HG03342 (cell line): ENCODE results near the gene SPAG5.
"Not testable (repeated sequence)": the region's sequence is repeated elsewhere in the genome, so short reads cannot be mapped to it uniquely, and the experiment has no call there.

Source experiments
- ATAC-seq: cut with Tn5 transposase; IDR thresholded peaks from one replicate; pipeline ENCODE4 v1.9.1; 2021; ENCODE audit warnings: mild to moderate bottlenecking, moderate library complexity; ENCODE audit not compliant: unreplicated experiment

Gene SPAG5

DNA sequence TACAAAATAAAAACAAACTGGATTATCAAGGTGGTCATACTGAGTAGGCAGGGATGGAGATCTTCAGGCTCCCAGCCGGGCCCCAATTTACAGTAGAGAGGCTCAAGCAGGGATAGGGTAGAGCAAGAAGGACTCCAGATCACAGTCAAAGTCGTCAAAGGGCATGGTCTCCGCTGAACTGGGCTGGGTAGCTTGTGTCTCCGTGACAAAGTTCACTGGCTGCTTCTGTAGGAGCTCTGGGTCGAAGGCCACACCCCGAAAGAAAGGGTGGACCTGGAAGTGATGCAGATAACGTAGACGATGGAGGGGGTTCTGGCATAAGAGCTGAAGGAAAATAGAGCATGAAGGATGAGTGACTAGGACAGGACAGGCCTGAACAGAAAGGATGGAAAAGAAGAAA is 11.6 kb upstream of the SPAG5 start:
- no peak for ATAC-seq

DNA sequence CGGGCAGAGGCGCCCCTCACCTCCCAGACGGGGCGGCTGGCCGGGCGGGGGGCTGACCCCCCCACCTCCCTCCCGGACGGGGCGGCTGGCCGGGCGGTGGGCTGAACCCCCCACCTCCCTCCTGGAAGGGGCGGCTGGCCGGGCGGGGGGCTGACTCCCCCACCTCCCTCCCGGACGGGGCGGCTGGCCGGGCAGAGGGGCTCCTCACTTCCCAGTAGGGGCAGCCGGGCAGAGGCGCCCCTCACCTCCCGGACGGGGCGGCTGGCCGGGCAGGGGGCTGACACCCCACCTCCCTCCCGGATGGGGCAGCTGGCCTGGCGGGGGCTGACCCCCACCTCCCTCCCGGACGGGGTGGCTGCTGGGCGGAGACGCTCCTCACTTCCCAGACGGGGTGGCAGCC is 5.2 kb upstream of the SPAG5 start:
- ATAC-seq = not testable (repeated sequence)

DNA sequence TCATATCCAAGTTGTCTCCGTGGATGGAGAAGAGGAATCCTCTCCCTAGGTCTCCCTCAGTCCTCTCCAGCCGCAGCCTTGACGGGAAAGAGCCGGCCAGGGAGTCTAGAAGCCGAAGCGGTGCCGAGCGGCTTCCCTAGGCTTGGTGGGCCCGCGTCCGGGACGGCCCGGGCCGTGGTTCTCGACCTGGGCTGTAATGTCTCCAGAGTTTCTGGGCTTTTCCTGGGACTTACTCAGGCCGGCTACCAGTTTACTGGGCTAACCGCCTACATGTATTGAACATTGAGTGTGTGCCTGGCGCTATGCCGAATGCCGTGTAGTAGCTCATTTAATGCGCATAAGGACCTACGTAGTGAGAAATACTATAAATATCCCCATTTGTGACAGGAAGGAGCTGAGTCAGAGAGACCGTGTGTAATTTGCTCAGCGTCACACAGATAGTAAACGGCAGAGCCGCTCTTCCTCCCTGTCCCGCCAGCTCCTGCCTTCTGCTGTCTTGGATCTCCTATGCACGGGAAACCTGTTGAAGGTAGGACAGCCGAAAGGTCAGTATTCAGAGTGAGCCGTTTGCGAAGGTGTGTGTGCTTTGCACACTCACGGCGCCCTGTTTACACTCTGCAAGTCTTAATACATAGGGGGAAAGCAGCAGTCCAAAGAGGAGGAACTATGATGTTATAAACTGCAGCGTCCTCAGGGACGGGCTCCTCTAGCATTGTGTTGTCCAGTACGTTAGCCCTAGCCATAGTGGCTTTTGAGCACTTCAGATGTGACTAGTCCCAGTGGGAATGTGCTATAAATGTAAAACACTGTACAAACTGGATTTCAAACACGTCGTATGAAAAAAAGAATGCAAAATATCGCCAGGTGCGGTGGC is 723 bp upstream of the SPAG5 start:
- ATAC-seq = peak; percentile 33

DNA sequence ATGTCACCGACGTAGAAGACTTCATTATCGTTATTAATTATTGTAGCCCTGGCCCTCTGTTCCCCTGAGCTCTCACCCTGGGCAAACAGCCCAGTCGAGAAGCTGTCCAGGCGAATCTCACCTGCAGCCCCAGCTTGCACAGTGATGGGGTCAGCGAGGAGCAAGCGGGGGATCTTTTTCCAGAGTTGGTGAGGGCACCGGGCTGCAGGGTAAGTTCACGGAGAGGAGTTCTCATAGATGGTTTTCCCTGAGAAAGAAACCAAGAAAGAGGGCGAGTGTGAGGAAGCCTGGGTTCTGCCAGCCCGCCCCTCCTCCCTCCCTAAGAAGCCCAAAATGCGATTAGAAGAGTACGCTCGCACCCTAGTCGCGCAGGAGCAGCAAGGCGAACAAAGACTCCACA is 436 bp downstream of the SPAG5 start:
- ATAC-seq = no peak

DNA sequence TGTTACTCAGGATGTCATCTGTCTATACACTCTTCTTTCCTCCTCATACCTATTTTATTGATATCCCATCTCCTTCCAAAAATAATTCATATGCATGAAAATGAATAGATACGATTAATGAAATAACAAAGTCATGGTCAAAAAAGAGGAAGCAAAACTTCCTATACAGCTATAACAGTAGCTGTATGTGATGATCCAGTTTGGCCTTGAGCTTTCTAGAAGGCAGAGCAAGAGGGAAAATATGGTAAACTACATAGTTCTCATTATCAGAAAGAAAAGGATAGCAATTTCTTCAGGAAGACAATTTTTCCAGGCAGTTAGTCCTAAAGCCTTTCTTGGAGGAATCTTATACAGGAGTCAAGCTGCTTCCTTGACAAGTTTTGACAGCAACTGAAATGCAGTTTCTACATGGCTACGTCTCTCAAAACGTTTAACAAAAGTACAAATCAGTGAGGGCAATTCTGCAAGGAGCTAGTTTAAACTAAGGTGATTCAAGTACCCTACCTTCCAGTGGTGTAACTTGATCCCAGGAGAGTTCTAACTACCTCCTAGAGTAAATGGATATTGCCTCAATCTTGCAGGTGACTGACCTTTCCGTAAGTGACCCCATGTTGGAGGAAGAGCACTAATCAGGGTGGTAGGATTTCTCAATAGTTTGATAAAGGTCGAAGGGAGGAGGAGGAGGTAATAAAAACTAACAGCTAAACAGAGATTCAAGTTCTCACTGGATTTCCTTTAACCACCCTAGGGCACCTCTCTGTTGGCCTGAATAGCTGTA is 1.0 kb downstream of the SPAG5 start:
- ATAC-seq = no peak

DNA sequence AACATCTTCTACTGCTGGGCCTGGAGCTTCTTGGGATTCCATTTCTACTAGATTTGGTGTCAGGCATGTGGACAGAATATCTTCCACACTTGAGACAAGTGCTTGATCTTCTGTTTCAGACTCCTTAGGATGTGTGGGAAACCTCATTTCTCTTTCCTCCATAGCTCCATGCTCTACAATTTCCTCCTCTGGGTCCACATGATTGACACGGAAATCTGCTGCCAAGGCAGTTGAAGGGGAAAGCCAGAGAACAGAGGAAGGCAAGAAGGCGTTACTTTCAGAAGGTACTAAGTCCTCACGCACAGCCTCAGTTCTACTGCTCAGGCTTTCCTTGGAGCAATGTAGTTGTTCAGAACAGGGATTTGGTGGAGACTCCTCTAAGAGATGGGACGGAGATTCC is 6.6 kb downstream of the SPAG5 start:
- ATAC-seq = no peak

DNA sequence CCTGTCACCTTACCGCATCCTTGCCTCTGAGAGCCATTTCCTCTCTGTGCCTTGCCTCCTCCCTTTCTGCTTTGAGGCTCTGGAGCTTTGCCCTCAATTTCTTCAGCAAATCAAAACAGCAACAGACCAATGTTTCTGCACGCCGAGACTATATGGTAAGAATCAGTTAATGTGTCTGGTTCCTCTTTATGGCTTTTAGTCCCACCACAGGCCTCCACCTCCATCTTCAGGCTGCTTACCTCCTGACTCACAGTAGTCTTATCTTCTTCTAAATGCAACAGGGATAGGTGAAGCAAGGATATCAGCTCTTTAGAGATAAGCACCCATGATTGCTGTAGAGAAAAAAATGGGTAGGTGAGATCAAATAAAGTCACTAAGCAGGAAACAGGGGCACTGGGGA is 13.0 kb downstream of the SPAG5 start:
- no peak for ATAC-seq

DNA sequence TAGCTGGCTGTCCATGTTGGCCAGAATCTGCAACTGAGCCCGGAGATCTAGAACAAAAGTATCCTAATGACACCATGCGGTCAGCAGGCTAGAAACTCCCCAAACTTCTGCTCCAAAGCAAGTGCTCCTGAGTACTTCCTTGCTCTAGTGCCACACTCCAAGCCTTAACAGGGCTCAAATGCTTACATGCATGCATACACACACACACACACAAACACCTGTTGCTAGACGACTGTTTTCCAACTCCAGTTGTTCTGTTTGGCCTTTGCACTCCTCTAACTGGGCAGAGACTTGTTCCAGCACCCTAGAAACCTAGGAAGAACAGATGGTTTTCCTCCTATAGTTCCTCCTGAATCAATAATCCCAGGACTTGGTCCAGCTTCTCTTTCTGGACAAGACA is 14.4 kb downstream of the SPAG5 start:
- no peak for ATAC-seq

DNA sequence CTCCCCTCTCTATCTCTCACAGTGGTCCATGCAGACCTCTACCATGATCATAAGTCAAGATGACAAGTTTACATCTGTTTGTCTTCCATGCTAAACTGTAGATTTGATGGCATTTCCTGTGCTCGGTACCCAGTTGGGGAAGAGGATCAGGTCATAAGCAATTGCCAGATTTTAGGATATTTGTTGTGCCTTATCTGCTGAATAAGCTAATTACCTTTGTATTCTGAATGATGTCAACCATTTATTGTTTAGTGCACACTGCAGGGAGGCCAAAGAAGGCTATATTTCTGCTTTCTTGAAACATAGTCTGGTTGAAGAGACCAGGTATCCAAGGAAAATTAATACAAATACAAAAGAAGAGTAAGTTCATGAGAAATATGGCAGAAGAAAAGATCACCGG is 16.3 kb downstream of the SPAG5 start:
- ATAC-seq = no peak

DNA sequence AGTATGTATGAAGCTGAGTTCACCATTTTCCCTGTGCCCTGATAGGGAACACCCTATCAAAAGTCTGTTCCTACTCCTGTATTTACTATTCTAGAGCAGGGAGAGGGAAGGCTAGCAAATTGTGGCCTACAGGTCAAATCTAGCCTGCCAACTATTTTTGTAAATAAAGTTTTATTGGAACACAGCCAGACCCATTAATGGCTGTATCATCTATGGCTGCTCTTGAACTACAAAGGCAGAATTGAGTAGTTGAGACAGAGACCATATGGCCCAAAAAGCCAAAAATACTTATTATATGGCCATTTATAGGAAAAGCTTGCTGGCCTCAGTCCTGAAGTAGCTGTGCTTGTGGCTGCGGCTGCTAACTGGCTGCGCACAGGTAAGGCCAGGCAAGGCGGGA is 17.9 kb downstream of the SPAG5 start:
- no peak for ATAC-seq

DNA sequence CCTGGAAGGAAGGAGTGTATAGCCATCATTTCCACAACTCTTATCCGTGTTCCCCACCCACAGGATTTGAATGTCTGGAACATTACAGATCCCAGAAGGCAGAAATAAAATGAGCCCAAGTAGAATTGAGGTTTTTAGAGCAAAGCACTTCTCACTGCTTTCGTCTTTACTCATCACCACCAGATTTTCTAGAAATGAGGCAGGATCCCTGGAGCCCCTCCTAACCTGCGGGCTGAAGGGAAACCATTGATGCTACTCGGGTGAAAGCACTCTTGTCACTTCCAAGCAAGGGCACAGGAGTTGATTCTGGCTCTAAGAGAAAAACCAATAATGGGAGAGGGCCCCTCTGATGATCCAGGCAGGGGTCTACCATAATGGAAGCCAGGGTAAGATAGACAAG is 19.3 kb downstream of the SPAG5 start:
- ATAC-seq = no peak

DNA sequence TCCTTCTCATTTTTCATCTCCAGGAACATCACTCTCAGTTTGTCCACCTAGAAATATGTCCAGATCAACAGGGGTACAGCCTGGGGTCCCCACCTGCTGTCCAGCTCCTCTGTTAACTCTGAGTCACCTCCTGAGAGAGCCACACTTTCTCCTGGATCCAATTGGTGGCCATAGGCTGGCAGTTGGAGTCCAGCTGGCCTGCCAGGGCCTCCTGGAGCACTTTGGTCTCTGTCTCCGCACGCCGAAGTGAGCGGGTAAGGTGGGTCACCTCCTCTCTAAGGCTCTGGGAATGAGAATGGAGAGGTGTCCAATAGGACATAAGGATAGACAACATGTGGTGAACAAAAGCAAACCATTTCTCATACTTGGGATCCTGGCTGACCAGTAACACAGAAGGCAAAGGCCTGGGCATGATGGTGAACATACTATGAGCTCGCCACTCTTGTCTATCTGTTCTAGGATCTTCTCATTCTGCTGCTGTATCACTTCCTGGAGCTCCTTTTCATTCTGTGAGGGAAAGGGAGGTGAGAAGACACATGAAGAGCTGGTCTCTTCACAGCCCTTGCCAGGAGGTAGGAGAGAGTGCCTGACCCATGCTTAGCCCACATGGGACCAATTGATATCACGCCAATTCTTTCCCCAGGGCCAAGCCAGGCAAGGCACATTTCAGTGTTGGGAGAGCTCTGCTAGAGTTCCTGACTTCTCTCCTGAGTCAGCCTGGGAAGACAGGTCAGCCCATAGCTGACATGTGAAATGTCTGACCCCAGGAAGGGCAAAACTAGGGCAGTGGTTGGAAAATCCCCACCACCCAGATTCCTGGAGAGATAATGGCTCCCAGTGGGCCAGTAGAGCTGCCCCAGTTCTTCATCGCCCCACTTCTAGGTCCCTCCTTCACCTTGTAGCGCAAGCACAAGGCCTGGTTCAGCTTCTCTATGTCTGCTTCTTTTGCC is 20.3 kb downstream of the SPAG5 start:
- no peak for ATAC-seq

DNA sequence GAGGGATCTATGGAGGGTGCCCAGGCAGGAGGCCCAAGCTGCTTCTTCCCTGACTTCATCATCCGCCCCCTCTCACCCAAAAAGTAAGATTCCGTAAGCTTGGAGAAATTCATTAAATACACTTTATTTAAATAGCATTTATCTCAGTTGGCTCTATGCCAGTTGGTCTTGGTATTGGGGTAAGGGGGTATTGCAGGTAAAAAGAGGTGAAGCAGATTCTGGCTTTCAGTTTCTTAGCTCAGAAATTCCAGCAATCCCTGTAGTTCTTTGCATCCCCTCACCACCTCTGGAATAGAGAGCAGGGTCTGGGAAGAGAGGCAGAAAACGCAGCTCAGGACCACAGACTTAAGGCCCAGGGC is 21.4 kb downstream of the SPAG5 start:
- no peak for ATAC-seq

DNA sequence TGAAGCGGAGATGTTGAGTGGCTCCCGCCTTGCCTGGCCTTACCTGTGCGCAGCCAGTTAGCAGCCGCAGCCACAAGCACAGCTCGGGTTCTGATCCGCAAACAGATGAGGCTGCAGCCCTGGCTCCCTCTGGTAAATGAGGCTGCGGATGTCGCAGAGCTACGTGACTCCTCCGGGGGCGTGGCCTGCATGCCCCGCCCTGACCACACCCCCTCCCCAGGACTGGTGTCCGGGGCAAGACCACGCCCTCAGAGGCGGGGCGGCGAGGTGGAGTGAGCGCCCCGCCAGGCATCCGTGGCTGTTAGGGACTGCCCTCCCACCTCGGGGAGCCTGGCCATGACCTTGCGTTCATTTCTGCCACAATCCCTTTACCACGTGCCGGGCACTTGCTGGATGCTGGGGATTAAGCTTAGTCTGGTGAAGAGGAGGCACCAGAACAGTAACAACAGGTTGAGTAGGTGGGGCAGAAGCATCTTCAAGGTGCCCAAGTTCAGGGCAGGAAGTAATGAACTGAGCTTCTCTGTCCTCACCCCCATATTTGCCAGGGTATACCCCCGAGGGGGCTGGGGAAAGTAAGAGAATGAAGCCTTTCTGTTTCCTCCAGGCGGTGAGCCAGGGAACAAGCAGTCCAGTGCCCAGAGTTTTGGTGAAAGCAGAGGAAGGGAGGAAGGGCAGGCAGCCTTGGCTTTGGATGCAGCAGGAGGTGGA is 21.9 kb downstream of the SPAG5 start, which contains the start of gene ALDOC:
Gene ALDOC, minus strand, starts transcription at position 138 of the 708 bp plus-strand sequence. CDS start 1,363 bp downstream, outside the sequence.
- peak; percentile 77 for ATAC-seq

DNA sequence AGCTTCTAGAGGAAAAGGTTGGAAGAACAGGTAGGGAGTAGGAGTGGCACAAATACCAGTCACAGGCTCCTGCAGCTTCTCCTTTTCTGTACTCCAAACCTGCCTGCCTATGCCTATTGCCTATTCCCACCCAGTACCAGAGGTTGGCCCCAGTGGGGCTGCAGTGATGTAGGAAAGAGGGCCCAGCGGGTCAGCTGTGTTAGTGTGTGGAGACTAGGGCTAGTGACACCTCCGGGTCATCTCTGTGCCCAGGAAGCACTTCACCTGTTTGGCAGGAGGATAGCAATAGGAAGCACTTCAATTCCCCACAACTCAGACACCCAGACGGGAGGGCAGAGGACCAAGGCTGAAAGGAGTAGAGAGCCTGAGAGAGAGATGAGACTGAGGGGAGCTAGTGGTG is 22.8 kb downstream of the SPAG5 start:
- ATAC-seq = not testable (repeated sequence)

DNA sequence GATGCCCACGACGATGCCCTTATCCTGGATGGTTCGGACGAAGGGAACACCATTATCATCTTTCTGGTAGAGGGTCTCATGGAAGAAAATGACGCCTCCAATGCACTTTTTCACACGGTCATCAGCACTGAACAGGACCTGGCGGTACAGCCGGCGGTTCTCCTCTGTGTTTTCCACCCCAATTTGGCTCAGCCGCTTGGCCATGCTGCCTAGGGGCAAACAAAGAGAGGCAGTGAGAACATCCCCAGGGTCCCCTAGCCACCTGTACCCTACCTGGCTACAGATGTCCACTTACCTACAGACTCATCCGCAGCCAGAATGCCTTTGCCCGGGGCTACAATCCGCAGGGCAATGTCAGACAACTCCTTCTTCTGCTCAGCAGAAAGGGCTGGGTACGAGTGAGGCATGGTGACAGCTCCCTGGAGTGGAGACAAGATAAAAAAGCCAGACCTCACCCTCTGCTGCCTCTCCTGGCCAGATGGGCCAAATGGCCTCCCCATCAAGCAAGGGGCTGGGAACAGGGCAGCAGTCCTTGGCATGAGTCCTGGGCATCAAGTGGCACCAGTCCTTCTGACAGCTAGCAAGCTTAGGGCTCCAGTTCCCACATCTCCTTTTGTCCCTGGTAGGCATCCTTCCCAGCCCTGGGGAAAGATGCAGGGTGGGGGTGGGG is 23.6 kb downstream of the SPAG5 start:
- no peak for ATAC-seq

DNA sequence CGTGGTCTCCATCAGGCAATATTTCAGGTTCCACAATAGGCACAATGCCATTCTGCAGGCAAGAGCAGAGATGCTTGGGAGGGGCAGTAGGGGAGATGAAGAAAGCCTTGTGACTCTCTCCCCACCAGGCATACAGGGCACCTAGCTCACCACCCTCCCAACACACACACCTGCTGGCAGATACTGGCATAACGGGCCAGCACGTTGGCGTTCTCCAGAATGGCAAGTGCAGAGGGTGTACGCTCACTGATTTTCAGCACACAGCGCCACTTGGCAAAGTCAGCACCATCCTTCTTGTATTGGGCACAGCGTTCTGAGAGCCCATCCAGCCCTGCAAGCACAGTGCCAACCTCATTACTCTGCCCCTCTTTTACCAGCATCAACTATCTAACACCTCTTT is 24.3 kb downstream of the SPAG5 start:
- ATAC-seq = no peak

DNA sequence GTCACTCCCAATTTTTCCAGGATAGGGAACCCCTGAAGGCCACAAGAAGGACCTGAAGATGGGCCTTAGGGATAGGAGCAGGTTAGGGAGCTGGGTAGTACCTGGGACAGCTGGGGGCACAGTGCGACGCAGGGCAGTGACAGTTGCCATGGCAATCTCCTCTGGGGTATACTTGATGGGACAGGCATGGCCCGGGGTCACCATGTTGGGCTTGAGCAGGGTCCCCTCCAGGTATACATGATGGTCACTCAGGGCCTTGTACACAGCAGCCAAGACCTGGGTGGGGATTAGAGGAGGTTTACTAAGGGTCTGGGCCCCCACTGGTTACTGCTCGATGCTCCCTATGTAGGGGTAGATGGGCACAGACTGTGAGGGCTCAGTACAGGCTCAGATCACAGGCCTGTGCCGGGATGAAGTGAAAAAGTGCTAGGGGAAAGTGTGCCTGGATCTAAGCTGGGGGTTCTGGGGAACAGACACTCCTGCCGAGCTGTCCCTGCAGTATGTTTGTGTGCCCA is 24.8 kb downstream of the SPAG5 start:
- no peak for ATAC-seq

DNA sequence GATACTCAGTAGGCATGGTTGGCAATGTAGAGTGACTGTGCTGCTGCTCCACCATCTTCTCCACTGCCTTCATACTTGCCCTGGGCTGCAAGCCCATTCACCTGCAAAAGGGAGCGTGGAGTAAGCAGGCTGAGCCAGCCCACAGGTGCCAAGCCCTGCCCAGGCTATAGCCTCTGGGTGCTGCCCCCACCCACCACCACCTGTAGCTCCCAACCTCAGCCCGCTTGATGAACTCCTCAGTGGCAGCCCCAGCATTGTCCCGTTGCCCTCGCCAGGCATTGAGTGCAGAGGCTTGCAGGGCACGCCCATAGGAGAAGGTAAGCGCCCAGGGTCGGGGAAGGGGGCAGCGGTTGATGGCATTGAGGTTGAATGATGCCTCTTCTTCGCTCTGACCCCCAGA is 25.3 kb downstream of the SPAG5 start:
- no peak for ATAC-seq

DNA sequence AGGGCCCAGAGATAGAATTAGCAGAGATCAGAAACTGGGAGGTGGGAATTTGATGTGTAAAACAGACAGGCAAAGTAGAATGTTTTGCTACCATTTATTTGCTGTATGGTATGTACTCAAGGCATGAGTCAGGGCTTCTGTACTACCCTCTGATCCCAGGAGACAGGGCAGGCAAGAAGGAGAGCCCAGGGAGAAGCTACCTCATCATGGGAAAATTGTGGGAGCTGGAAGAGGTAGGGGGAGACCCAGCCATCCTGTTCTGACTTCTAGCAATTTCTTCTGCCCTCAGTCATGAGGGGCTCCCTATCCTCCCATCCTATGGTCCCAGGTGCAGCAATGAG is 25.8 kb downstream of the SPAG5 start:
- no peak for ATAC-seq
